Activated T-cell treated with anti-CD3 and anti-CD28 coated beads for 4 hours (primary cell): ENCODE results near the gene TGFB1.

ENCODE experiments used
- DNase-seq: peaks from one replicate; pipeline ENCODE4 v3.0.0-alpha.2; 2020

Gene TGFB1

DNA sequence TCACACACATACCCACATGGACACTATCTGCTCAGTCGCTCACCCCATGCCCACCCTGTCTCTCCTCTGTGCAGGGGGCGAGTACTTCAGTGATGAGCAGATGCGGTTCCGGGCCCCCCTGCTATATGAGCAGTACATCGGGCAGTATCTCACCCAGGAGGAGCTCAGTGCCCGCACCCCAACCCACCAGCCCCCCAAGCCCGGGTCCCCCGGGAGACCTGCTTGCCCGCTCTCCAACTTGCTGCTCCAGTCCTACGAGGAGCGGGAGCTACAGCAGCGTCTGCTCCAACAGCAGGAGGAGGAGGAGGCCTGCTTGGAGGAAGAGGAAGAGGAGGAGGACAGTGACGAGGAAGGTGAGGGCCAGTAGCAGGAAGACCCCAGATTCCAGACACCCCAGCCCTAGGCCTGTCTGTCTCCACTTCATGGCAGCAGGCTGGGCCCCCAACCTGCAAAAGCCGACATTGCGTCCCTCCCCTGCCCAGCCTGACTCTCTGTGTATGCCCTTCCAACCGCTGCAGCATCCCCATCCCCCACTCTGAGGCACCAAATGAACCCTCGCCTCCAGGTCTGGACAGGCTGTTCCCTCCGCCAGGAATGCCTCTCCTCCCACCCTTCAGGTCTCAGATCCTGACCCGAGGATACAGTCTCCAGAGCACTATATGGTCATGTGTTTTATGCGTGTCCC, 34.1 kb downstream of the TGFB1 start:
- DNase-seq, result no peak

- no peak for DNase-seq
Observed at GRCh38 chr19:41318696-41319499, 34.8 kb downstream of the TGFB1 start.

DNA sequence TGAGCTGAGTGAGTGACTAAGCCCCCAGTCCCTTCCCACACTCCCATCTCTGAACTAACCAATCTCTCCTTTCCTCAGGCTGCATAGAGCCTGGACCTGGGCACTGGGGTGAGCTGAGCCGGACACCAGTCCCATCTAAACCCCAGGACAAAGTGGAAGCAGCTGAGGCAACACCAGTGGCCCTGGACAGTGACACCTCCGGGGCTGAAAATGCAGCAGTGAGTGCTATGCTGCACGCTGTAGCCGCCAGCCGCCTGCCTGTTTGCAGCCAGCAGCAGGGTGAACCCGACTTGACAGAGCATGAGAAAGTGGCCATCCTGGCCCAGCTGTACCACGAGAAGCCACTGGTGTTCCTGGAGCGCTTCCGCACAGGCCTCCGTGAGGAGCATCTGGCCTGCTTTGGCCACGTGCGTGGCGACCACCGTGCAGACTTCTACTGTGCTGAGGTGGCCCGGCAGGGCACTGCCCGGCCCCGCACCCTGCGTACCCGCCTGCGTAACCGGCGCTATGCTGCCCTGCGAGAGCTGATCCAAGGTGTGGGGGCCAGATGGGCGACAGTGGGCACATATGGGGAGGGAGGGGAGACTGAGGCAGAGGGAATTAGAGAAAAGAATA, 37.3 kb downstream of the TGFB1 start:
- DNase-seq, result no peak

- DNase-seq, result no peak
Observed at GRCh38 chr19:41311613-41312012, 42.1 kb downstream of the TGFB1 start.

- no peak for DNase-seq
Observed at GRCh38 chr19:41311072-41311471, 42.6 kb downstream of the TGFB1 start.

GRCh38 chr19:41310033-41310831, 43.5 kb downstream of the TGFB1 start, which contains the start of gene CCDC97:
Gene CCDC97, plus strand, starts transcription at chr19:41310172. Its CDS starts 139 bp downstream, at chr19:41310311.
- DNase-seq, result peak; percentile 84

DNA sequence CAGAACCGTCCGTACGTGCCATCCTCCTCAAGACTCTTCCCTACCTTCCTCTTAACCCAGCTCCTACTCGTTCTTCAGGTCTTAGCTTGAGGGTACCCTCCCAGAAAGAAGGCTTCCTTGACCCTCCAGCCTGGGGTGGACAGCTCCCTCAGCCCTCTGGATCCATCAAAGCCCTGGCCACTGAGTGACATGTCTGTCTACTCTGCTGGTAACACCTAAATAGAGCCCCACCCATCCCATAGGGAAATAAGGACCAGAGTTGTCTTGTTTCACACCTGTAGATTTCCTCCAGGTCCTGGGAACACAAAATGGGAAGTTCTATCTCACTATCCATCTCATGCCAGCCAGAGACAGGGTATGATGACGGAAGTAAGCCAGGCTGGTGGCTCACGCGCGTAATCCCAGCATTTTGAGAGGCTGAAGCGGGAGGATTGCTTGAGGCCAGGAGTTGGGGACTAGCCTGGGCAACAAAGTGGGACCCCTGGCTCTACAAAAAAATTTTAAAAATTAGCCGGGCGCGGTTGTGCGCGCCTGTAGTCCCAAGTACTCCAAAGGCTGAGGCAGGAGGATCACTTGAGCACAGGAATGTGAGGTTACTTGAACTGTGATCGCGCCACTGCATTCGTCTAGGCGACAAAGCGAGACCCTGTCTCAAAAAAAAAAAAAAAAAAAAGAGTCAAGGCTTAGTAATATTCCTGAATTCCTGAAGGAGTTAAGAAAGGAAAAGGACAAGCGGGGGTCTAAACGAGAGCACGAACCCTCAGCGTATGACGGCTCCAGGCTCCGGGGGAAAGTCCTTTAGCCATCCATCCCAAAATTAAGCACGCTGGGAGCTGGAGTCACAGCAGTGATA, 44.3 kb downstream of the TGFB1 start:
- no peak for DNase-seq

DNA sequence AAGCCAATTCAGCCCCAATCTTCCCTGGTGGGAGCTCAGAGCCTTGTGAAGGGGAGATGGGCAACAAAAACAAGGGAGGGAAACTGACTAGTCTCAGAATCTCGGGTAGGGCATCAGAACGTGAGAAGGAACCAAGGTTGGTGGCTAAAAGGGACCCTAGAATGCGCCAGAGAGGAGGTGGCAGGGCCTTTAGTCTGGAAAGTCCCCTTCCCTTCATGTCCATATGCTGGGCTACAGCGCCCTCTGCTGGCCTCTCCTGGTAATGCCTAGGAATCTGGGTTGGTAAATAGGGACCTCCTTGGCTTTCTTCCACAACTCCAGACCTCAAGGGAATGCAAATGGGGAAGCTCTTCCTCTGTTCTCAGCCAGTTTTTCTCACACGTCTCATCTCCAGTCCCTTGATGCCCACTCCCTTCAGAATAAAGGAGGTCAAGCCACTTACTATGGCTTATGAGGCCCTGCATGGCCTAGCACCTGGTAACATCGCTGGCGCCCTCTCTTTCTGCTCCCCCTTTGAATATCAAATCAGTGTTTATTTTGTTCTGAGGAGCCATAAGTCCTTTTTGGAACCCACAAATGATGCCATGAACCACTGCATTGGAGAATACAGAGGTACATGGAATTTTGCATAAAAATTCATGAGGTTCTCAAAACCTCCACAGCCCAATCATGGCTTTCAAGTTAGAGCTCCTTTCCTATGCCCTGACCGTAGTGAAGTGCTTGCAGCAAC, 45.1 kb downstream of the TGFB1 start:
- DNase-seq, result peak; percentile 96

DNA sequence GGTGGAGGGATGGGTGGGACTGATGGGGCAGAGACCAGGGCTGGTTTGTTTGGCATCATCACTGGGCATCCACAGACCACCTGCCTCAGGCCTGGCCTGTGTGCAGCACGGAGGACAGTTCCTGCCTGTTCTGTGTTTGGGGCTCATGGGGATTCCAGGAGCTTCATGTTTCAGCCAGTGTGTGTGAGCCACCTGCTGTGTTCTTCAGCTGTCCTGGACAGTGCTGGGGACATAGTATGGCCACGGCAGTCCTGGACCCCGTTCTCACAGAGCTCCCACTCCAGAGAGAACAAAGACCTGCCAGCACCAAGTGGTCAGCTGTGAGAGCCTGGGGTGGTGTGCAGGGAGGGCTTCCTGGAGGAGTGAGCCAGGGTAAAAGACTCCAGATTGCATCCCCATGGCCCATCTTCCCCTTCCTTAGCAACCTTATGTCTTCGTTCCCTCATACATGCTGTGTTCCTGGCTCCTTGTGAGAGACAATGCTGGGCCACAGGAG, 45.7 kb downstream of the TGFB1 start:
- DNase-seq, result no peak

- no peak for DNase-seq
Observed at GRCh38 chr19:41307090-41307875, 46.4 kb downstream of the TGFB1 start.

DNA sequence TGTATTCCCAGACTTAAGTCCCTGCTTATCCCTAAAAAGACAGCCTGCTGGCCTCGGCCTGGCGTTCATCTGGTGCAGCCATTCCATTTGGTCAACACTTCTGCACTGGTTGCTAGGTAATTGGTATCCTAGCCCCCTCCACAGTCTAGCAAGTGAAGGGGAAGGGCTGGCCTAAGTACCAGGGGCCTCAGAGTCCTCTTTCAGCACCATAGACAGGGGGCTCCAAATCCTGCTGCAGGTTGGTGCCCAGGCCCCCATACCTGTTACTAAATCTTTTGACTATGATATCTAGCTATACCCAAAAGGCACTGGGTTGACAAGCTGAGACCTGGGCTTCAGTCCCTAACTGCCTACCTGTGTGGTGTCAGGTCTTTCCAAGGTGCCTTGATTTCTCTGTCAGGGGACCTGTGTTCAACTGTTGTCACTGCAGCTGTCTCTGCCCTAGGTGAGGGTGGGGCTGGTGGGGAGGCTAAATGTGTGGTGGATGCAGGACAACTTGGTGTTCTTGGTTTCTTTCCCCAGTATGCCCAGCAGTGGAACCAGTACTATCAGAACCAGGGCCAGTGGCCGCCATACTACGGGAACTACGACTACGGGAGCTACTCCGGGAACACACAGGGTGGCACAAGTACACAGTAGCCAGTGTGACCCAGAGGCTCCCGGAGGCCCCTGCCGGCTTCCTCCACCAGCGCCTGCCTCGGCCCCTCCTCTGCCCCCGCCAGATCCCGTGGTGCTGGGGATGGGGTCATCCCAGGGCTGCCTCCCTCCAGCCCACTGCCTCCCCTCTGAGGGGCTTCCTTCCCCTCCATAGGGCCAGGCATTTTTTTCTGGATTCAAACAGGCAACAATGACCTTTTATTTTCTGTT, 47.6 kb downstream of the TGFB1 start:
- DNase-seq, result no peak

DNA sequence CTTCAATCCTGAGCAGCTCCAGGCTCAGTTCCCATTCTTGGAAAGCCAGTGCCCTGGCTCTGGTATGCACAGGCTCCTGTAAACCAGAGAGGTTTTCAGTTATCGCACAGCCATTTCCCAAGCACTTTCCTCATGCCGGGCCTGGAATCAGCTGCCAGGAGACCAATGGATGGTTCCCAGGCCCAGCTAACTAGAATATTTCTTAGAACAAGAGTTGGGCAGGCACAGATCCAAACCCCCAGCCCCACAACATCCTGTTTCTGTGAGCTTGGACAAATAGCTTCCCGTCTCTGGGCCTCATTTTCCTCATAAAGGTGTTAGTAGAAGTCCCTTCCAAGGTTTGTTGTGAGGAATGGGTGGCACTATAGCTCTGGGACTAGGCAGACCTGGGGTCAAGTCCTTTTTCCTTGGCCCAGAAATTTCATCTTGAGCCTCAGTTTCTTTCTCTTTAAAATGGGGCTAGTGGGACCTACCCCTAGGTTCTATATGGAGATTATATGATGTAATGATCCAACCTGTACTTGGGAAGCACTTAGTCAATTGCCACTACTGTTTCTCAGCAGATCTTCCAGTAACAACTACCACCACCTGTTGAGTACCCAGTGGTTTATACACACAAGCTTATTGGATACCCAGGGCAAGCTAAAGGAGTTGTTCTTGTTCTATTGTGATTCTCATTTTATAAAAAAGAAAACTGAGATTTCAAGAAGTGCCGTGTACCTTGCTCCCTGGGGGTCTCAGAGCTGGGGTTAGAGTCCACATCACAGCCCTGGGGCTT, 48.8 kb downstream of the TGFB1 start:
- no peak for DNase-seq

- DNase-seq, result no peak
Observed at GRCh38 chr19:41303954-41304353, 49.8 kb downstream of the TGFB1 start.

- DNase-seq, result peak; percentile 47
Observed at GRCh38 chr19:41302624-41303351, 50.9 kb downstream of the TGFB1 start.

GRCh38 chr19:41300555-41300954, 53.2 kb downstream of the TGFB1 start:
- DNase-seq, result no peak

DNA sequence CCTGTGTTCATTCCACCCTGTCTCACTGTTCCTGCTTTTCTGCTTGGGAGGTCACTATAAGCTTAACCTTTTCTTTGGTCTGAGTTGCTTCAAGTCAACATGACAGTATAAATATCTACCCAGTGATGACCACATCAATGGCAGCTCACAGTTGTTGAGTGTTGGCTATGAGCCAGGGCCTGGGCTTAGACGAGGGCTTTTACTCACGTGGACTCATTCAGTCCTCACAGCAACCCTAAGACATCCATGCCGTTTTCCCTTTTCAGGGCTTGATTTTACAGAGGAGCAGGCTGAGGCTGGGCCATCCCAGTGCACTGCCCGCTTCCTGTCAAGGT, 54.0 kb downstream of the TGFB1 start:
- no peak for DNase-seq

DNA sequence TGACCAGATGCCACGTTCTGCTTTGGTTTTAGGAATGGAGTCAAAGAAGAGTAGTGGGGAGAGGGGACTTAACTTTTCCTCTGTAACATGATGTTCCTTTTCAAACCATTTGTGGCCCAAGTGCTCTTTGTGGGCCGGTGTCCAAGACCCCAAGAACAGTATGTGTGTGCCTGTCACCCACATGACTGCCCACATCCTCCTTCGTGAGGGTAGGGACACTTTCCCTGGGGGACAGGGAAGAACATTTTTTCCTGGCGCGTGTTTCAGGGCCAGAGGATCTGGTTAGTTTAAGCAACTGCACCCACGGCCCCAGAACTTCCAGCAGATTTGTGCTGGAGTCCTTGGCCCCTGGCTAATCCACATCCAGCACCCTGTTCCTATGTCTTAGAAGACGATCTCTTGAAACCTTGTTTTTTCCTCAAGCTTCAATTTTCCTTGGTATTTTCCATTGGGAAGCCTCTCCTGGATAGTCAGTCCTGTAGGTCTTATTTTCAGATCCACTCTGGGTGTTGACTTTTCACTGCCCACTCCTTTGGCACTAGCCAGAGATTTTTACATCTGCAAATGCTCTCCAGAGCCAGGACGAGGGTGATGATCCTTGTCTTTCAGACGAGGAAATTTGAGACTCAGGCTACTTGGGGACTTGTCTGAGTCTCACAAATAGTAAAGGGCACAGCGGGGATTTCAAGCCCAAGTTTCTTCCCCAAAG, 54.5 kb downstream of the TGFB1 start:
- no peak for DNase-seq
